KMS-11 (cell line): ENCODE data around the gene JUNB.
A peak's percentile ranks its signal among the peaks of the same experiment; 100 is the strongest.

Experiments
- H2AFZ ChIP-seq: fragments of 200-600 bp; sonication (generic); 2 replicates; pipeline ENCODE4 v1.6.1; 2016; ENCODE audit warnings: antibody characterized with exemption, mixed run types, low read depth
- H3K27ac ChIP-seq: fragments of 200-600 bp; sonication (generic); 2 replicates; pipeline ENCODE4 v1.6.1; 2016; ENCODE audit warnings: mild to moderate bottlenecking, mixed run types
- H3K27me3 ChIP-seq: fragments of 200-600 bp; sonication (generic); 2 replicates; pipeline ENCODE4 v1.6.1; 2017; ENCODE audit warnings: mild to moderate bottlenecking, low read depth, mixed run types, moderate library complexity; ENCODE audit not compliant: insufficient read depth
- H3K36me3 ChIP-seq: fragments of 200-600 bp; sonication (generic); 2 replicates; pipeline ENCODE4 v1.6.1; 2017; ENCODE audit warnings: mild to moderate bottlenecking, mixed run types; ENCODE audit not compliant: insufficient read depth
- H3K4me1 ChIP-seq: fragments of 200-600 bp; sonication (generic); 2 replicates; pipeline ENCODE4 v1.6.1; 2016; ENCODE audit warnings: mild to moderate bottlenecking, low read depth, mixed run types; ENCODE audit not compliant: poor library complexity, severe bottlenecking
- H3K4me2 ChIP-seq: fragments of 200-600 bp; sonication (generic); 2 replicates; pipeline ENCODE4 v1.7.0; 2016; ENCODE audit warnings: mild to moderate bottlenecking, mixed run types
- H3K4me3 ChIP-seq: fragments of 200-600 bp; sonication (generic); IDR thresholded peaks from 2 replicates; pipeline ENCODE4 v1.6.1; 2017; ENCODE audit warnings: low read depth, low read length, mixed read lengths; ENCODE audit not compliant: insufficient read depth
- H3K79me2 ChIP-seq: fragments of 200-600 bp; sonication (generic); 2 replicates; pipeline ENCODE4 v1.6.1; 2016; ENCODE audit warnings: low read depth, mixed run types; ENCODE audit not compliant: insufficient read depth
- H3K9ac ChIP-seq: fragments of 200-600 bp; sonication (generic); 2 replicates; pipeline ENCODE4 v1.6.1; 2016; ENCODE audit warnings: mild to moderate bottlenecking, mixed run types
- H4K20me1 ChIP-seq: fragments of 200-600 bp; sonication (generic); 2 replicates; pipeline ENCODE4 v1.6.1; 2016; ENCODE audit warnings: mild to moderate bottlenecking, mixed run types; ENCODE audit not compliant: insufficient read depth
- TF ChIP-seq, protein P1 (sequence below): fragments of 200-600 bp; sonication (generic); conservative IDR thresholded peaks from 2 replicates; pipeline ENCODE4 v1.6.1; 2017; ENCODE audit warnings: low read depth, mild to moderate bottlenecking, antibody characterized with exemption, low read length, moderate library complexity, mixed read lengths

The JUNB gene

DNA sequence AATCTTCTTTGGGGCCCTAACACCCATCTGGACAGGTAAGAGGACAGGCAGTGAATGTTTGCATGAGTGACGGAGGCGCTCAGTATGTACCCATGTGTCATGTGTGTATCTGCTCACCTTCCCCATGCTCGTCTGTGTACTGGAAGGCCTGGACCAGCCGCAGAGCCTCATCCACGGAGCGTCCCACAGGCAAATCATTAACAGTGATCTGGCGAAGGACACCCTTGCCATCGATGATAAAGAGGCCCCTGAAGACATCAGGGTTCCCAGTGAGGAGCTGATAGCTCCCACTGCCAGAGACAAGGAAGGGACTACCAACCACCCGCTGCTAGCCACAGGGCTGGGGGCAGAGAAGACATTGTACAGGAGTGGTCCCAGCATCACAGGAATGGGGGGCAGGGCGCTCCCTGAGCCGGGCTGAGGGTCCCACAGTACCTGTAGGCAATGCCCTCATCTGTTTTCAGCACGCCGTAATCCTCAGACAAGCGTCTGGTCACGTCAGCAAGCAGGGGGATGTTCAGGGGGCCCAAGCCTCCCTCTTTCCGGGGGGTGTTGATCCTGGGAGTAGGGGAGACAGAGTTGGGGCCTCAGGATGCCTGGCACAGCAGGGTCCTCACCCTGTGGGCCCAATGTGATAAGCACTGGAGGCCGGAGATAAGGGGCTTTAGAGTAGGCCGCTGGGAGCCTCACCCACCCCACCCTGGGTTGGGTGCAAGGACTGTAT lies 8.6 kb downstream of the JUNB start:
- H3K27ac ChIP-seq: no peak overlapping the region
- no peak overlapping the region for H3K9ac ChIP-seq

DNA sequence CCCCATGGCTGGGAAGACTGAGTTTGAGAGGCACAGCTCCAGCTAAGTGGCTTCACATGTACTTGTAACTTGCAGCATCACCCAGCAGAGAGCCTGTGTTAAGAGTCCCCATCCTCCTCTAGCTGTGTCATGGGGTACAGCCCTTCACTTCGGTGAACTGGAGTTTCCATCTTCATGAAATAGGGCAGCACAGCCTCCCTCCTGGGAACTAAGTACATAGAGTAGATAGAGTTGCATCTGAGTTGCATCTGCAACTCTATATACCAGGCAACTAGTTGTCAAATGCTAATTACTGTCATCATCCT lies 9.1 kb downstream of the JUNB start:
- Histone ChIP-seq H3K27me3 (peaks cover 13% of the 10 kb centered on the region), H3K4me1 (peaks cover 10% of the 10 kb centered on the region), H3K27ac (no peak overlapping the region), H2AFZ (no peak overlapping the region), H3K36me3 (no peaks in the 10 kb centered on the region), H3K4me2 (no peak overlapping the region), H3K9ac (no peak overlapping the region), H4K20me1 (no peaks in the 10 kb centered on the region), H3K4me3 (no peak overlapping the region), H3K79me2 (no peaks in the 10 kb centered on the region)
- TF ChIP-seq, protein P1, sequence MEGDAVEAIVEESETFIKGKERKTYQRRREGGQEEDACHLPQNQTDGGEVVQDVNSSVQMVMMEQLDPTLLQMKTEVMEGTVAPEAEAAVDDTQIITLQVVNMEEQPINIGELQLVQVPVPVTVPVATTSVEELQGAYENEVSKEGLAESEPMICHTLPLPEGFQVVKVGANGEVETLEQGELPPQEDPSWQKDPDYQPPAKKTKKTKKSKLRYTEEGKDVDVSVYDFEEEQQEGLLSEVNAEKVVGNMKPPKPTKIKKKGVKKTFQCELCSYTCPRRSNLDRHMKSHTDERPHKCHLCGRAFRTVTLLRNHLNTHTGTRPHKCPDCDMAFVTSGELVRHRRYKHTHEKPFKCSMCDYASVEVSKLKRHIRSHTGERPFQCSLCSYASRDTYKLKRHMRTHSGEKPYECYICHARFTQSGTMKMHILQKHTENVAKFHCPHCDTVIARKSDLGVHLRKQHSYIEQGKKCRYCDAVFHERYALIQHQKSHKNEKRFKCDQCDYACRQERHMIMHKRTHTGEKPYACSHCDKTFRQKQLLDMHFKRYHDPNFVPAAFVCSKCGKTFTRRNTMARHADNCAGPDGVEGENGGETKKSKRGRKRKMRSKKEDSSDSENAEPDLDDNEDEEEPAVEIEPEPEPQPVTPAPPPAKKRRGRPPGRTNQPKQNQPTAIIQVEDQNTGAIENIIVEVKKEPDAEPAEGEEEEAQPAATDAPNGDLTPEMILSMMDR: no peak

More for the DNA sequence above, 8.6 kb downstream of the JUNB start:
- no peak overlapping the region for H3K4me3 ChIP-seq
- H3K36me3 ChIP-seq: no peaks in the 10 kb centered on the region
- H3K4me2 ChIP-seq: no peak overlapping the region
- peaks cover 11% of the 10 kb centered on the region for H3K4me1 ChIP-seq
- TF ChIP-seq, protein P1: no peak
- H2AFZ ChIP-seq: no peak overlapping the region
- no peaks in the 10 kb centered on the region for H3K79me2 ChIP-seq
- no peaks in the 10 kb centered on the region for H4K20me1 ChIP-seq
- peaks cover 13% of the 10 kb centered on the region for H3K27me3 ChIP-seq

DNA sequence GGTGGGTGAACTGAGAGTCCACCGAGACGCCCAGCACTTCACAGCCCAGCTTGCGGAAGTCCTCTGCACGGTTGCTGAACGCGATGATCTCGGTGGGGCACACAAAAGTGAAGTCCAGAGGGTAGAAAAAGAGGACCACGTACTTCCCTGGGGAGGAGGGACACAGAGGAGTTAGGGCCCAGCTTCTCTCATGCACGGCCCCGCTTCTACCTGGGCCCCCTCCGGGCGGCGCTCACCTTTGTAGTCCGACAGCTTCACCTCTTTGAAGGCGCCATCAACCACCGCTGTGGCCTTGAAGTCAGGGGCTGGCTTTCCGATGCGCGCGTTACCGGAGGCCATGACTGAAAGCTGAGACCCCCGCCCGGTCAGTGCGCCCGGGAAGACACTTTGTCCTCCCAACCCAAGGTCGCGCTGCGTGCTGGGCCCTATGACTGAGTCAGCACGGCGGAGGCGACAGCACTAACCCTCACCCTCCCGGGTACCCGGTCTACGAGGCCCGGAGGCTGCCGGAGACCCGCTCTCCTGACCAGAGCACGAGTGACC lies 9.7 kb downstream of the JUNB start:
- peaks cover 5% of the 10 kb centered on the region for H3K4me1 ChIP-seq
- no peaks in the 10 kb centered on the region for H4K20me1 ChIP-seq
- no peaks in the 10 kb centered on the region for H3K79me2 ChIP-seq
- peak overlapping the region; percentile 52; the same call in 1 of the 2 replicates for H3K9ac ChIP-seq
- no peak overlapping the region for H3K4me3 ChIP-seq
- peak overlapping the region; percentile 69; the same call in 1 of the 2 replicates for H3K4me2 ChIP-seq
- peaks cover 13% of the 10 kb centered on the region for H3K27me3 ChIP-seq
- H3K36me3 ChIP-seq: no peaks in the 10 kb centered on the region
- H3K27ac ChIP-seq: no peak overlapping the region
- peak overlapping the region; percentile 85; the same call in 1 of the 2 replicates for H2AFZ ChIP-seq
- TF ChIP-seq, protein P1: no peak

DNA sequence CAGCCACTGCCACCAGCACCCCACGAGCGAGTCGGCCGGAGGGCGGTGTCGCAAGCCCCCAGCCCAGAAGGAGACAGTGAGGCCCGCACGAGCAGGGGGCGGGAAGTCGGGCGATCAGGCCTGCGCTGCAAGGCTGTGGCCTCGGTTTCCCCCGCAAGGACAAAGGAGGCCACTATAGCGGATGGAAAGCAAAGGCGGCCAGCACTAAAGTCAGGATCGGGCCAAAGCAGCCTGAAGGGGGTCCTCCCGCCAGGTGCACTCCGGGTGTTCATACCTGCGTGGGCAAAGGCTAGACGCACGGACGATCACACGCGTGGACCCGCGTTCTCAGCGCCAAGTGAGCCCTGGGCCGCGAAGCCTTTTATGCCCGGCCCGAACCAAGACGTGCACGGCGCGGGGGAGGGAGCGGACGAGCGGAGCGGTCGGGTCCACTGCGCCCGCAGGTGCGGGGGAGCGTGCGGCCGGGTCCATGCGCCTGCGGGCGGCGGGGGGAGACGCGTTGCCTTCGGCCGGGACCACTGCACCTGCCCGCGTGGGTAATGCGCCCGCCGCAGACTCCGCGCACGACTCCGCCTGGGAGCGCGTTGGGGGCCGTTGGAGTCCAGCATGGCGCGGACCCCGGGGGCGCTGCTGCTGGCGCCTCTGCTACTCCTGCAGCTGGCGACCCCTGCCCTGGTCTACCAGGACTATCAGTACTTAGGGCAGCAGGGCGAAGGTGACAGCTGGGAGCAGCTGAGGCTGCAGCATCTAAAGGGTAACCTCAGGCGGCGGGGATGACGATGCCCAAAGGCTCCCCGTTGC lies 10.4 kb downstream of the JUNB start, which contains the start of the genes PRDX2 and THSD8:
PRDX2 (minus strand) TSS at position 335 of the 801 bp plus-strand sequence. CDS start 539 bp downstream, outside the sequence.
THSD8 (plus strand) TSS at position 604 of the 801 bp plus-strand sequence; CDS start at position 607, 3 bp downstream.
- Histone ChIP-seq H2AFZ (peak within 1 kb of the TSS; percentile 85), H4K20me1 (no peaks in the 10 kb centered on the region), H3K27ac (no peak within 1 kb of the TSS)

More for the DNA sequence above, 10.4 kb downstream of the JUNB start, which contains the start of the genes PRDX2 and THSD8:
- H3K4me2 ChIP-seq: peak within 1 kb of the TSS; percentile 69
- H3K4me3 ChIP-seq: no peak within 1 kb of the TSS
- H3K27me3 ChIP-seq: peaks cover 13% of the 10 kb centered on the region
- peak within 1 kb of the TSS; percentile 52; the same call in 1 of the 2 replicates for H3K9ac ChIP-seq
- TF ChIP-seq, protein P1: no peak
- H3K4me1 ChIP-seq: no peaks in the 10 kb centered on the region
- H3K36me3 ChIP-seq: no peaks in the 10 kb centered on the region
- H3K79me2 ChIP-seq: no peaks in the 10 kb centered on the region
